Body of pancreas (tissue), 4 donors: ENCODE data around the gene CSNK2A2. TPM values are rescaled to one million over a fixed set of nuclear protein-coding genes. Genes with fewer than 3 reads are reported as not detected.
A peak's percentile ranks its signal among the peaks of the same experiment; 100 is the strongest.

Source experiments
- ATAC-seq: fragments of 150-250 bp; one replicate; pipeline ENCODE4 v1.9.1; 2016
- DNase-seq, 4 donors: peaks; one replicate each; pipeline ENCODE4 v3.0.0-alpha.2; 2019
- H3K27ac ChIP-seq, 4 donors: fragments of 200-600 bp; sonication (generic); 1 replicate in 3 of 4; 2 replicates in 1 of 4; pipeline versions ENCODE4 v1.5.1 to v1.6.1; 2016 to 2019; ENCODE audit warnings: mild to moderate bottlenecking in 1 of 4, mixed read lengths in 1 of 4, moderate library complexity in 1 of 4
- H3K27me3 ChIP-seq, 2 donors: fragments of 200-600 bp; sonication (generic); one replicate each; pipeline ENCODE4 v1.6.0; 2016; ENCODE audit warnings: mild to moderate bottlenecking in 1 of 2
- H3K36me3 ChIP-seq, 2 donors: fragments of 200-600 bp; sonication (generic); replicated peaks in 1 of 2; 2 replicates each; pipeline ENCODE4 v1.5.1; 2016; ENCODE audit warnings: low read depth in 2 of 2; ENCODE audit not compliant: insufficient read depth in 1 of 2
- H3K4me1 ChIP-seq: fragments of 200-600 bp; sonication (generic); one replicate; pipeline ENCODE4 v1.6.0; 2016
- H3K4me3 ChIP-seq, 2 donors: fragments of 200-600 bp; sonication (generic); 1 replicate in 1 of 2; 2 replicates in 1 of 2; pipeline ENCODE4 v1.5.1; 2016 to 2019
- H3K9me3 ChIP-seq, 3 donors: fragments of 200-600 bp; sonication (generic); 1 replicate in 2 of 3; 2 replicates in 1 of 3; pipeline ENCODE4 v1.5.1; 2016
- POLR2A ChIP-seq, 3 donors: fragments of 450-650 bp; IDR thresholded peaks; one replicate each; pipeline ENCODE4 v1.6.1; 2016; ENCODE audit warnings: antibody characterized with exemption in 3 of 3, mild to moderate bottlenecking in 2 of 3
- WGBS, 2 donors: methylation state at CpG; one replicate each; pipeline ENCODE4 v1.1.5; 2017; 5-methylcytosine and 5-hydroxymethylcytosine counted together
- intact Hi-C: fragments of 100-400 bp; cut with DNase I; formaldehyde crosslinking; loops from one replicate; pipeline ENCODE4 v1.15.1; 2023
- total RNA-seq, 2 donors: library from RNA; depleted of rRNA; stranded (reverse); fragments of >200 nt; gene quantifications; one replicate each; pipeline ENCODE4 v1.1.0, GENCODE V29; 2016
- TF ChIP-seq, protein P1 (sequence below), 7 experiments: fragments of 450-650 bp in 4 of 7; fragments of 200-600 bp in 3 of 7; sonication (generic) in 3 of 7; IDR thresholded peaks; one replicate each; pipeline ENCODE4 v1.5.1; 2016 to 2019; ENCODE audit warnings: antibody characterized with exemption in 7 of 7

Gene CSNK2A2
- total RNA-seq, 2 donors from 2014 or later: 27.7 to 30.1 TPM

DNA sequence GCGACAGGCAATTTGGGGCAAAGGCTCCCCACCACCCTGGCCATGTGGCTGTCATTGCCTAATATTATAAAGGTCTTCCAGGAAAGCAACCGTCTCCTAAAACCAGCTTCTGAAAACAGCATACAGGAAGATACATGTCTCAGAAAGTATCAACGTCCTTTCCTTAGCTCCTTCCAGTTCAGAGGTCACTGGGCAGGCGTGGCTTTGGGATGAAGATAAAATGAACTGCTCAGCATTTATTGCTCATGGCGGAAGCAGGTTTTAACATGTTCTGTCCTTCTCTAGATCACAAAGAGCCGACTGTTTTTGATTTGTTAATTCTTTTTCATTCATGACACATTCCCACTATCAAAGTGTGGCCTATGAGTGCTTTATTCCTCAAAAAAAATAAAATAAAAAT, 76.8 kb downstream of the CSNK2A2 start:
- H3K4me1 ChIP-seq: peaks cover 63% of the 10 kb centered on the region
- no peaks in the 10 kb centered on the region for H3K36me3 ChIP-seq
- intact Hi-C loops: loop anchor here (5.0 kb wide), 1 partner anchor 84 kb away; no protein-coding TSS in a partner anchor
- ATAC-seq: no peak
- peak overlapping the region in 2 of 4 donors; percentile 49 to 50 for H3K27ac ChIP-seq
- no peak overlapping the region for H3K4me3 ChIP-seq
- no peak for TF ChIP-seq POLR2A (IDR thresholded peaks at IDR 0.05)
- TF ChIP-seq, protein P1, sequence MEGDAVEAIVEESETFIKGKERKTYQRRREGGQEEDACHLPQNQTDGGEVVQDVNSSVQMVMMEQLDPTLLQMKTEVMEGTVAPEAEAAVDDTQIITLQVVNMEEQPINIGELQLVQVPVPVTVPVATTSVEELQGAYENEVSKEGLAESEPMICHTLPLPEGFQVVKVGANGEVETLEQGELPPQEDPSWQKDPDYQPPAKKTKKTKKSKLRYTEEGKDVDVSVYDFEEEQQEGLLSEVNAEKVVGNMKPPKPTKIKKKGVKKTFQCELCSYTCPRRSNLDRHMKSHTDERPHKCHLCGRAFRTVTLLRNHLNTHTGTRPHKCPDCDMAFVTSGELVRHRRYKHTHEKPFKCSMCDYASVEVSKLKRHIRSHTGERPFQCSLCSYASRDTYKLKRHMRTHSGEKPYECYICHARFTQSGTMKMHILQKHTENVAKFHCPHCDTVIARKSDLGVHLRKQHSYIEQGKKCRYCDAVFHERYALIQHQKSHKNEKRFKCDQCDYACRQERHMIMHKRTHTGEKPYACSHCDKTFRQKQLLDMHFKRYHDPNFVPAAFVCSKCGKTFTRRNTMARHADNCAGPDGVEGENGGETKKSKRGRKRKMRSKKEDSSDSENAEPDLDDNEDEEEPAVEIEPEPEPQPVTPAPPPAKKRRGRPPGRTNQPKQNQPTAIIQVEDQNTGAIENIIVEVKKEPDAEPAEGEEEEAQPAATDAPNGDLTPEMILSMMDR (IDR thresholded peaks at IDR 0.05): no peak
- DNase-seq: no peak
- no peaks in the 10 kb centered on the region for H3K27me3 ChIP-seq
- WGBS, 2 donors: 51 to 52% methylated on average over 6 of the region's 6 CpGs
- H3K9me3 ChIP-seq: no peaks in the 10 kb centered on the region

DNA sequence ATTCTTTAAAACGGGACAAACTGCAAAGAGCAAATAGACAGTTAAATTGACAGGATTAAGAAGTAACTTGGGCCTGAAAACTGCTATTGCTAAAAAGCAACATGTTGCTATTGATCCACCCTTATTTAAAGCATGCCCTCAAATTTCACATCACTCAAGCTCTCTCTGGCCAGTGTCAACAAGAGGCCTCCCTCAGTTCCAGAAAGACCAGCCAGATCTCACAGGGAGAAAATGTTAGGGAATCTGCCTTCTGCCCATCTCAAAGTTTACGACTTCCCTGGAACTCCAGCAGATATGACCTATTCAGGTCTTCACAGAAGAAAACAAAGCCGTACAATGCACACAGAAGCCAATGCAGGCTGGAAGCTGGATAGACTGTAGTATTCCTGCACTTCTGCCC, 77.7 kb downstream of the CSNK2A2 start:
- no peak overlapping the region for H3K4me3 ChIP-seq
- peaks cover 56% of the 10 kb centered on the region for H3K4me1 ChIP-seq
- 34 to 40% methylated on average over 3 of the region's 3 CpGs for WGBS, 2 donors
- ATAC-seq (no peak), DNase-seq (no peak)
- H3K9me3 ChIP-seq: no peaks in the 10 kb centered on the region
- peak overlapping the region in 2 of 4 donors; percentile 24 to 49 for H3K27ac ChIP-seq
- TF ChIP-seq POLR2A (IDR thresholded peaks at IDR 0.05): no peak
- H3K27me3 ChIP-seq: no peaks in the 10 kb centered on the region
- peaks cover 2 to 4% of the 10 kb centered on the region in 2 donors for H3K36me3 ChIP-seq
- intact Hi-C loops: loop anchor here (5.0 kb wide), 1 partner anchor 83 kb away; no protein-coding TSS in a partner anchor

GRCh38 chr16:58119509-58119845, 78.4 kb downstream of the CSNK2A2 start:
- Histone ChIP-seq H3K9me3 (no peaks in the 10 kb centered on the region), H3K27ac (peak overlapping the region in 3 of 4 donors; percentile 14 to 58 (median 49)), H3K4me1 (peaks cover 52% of the 10 kb centered on the region), H3K4me3 (no peak overlapping the region), H3K36me3 (peaks cover 9% of the 10 kb centered on the region in 2 donors), H3K27me3 (no peaks in the 10 kb centered on the region)
- TF ChIP-seq, protein P1 (IDR thresholded peaks at IDR 0.05): no peak
- TF ChIP-seq POLR2A (IDR thresholded peaks at IDR 0.05): no peak
- DNase-seq: peak in 1 of 4 donors; percentile 27
- intact Hi-C loops: loop anchor here (10.0 kb wide), 1 partner anchor 215 kb away; no protein-coding TSS in a partner anchor
- WGBS, 2 donors: 38 to 50% methylated on average over 8 of the region's 8 CpGs
- peak; percentile 17 for ATAC-seq

DNA sequence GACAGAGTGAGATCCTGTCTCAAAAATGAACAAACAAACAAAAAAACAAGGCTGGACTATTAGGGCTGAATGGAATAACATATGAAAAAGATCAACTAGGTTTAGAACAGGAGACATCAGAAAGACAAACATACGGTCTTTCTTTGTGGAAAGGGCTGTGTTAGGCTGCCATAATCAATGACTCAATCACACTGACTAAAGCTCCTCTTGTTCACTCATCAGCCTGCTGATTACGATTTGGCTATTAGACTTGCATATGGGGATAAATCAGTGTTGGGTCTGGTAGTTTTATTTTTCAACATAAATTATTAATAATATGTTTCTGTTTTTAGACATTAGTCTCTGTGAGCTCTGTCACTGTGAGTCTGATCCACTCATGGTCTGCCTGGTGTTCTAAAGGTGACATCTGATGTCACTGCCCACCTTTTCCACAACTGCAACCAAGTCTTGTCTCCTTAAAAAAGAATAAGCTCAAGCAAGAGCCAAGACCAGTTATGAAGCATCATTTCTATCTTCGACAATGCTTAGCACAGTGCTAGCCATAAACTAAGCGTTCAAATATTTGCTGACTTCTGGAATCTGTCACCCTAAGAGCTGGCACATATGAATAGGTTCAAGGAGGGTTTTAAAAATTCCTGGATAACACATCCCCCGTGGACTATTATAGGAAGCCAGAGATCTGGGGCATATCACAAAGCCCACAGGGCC, 79.0 kb downstream of the CSNK2A2 start:
- intact Hi-C loops: loop anchor here (10.0 kb wide), 1 partner anchor 214 kb away; no protein-coding TSS in a partner anchor
- DNase-seq (no peak), ATAC-seq (peak; percentile 54)
- TF ChIP-seq, protein P1 (IDR thresholded peaks at IDR 0.05): no peak
- no peak for TF ChIP-seq POLR2A (IDR thresholded peaks at IDR 0.05)
- no peaks in the 10 kb centered on the region for H3K9me3 ChIP-seq
- no peak overlapping the region for H3K4me3 ChIP-seq
- WGBS, 2 donors: 31 to 36% methylated on average over 5 of the region's 5 CpGs
- peaks cover 46% of the 10 kb centered on the region for H3K4me1 ChIP-seq
- peaks cover 9 to 12% of the 10 kb centered on the region in 2 donors for H3K36me3 ChIP-seq
- peak overlapping the region in 3 of 4 donors; percentile 14 to 58 (median 49) for H3K27ac ChIP-seq
- no peaks in the 10 kb centered on the region for H3K27me3 ChIP-seq

- Histone ChIP-seq H3K27me3 (no peaks in the 10 kb centered on the region), H3K4me1 (peaks cover 36% of the 10 kb centered on the region), H3K4me3 (no peak overlapping the region), H3K9me3 (no peaks in the 10 kb centered on the region), H3K36me3 (peaks cover 9 to 17% of the 10 kb centered on the region in 2 donors), H3K27ac (no peak overlapping the region)
- WGBS, 2 donors: 93 to 95% methylated on average over 6 of the region's 6 CpGs
- intact Hi-C loops: loop anchor here (10.0 kb wide), 1 partner anchor 212 kb away; no protein-coding TSS in a partner anchor
- ATAC-seq (no peak), DNase-seq (no peak)
- TF ChIP-seq POLR2A (IDR thresholded peaks at IDR 0.05): no peak
- TF ChIP-seq, protein P1 (IDR thresholded peaks at IDR 0.05): no peak
Observed at GRCh38 chr16:58116529-58116928, 81.4 kb downstream of the CSNK2A2 start.
